H9 (cell line): Measurements from ENCODE around the gene TSNAX. TPM values are rescaled to one million over a fixed set of nuclear protein-coding genes. Genes with fewer than 3 reads are reported as not detected.

ENCODE experiments used
- DNase-seq: peaks from one replicate; pipeline ENCODE4 v3.0.0-alpha.2; 2017
- H2AFZ ChIP-seq: one replicate; pipeline ENCODE4 v1.6.1; 2013; ENCODE audit warnings: mild to moderate bottlenecking, low read length, control low read depth, moderate library complexity
- H2AK5ac ChIP-seq: 2 replicates; pipeline ENCODE4 v1.6.1; 2013; ENCODE audit warnings: low read length, control low read depth, mixed read lengths; ENCODE audit not compliant: insufficient read length
- H2BK120ac ChIP-seq: one replicate; pipeline ENCODE4 v1.6.1; 2013; ENCODE audit warnings: low read depth, mild to moderate bottlenecking, low read length, control low read depth, inconsistent platforms; ENCODE audit not compliant: poor library complexity, severe bottlenecking
- H2BK12ac ChIP-seq: 2 replicates; pipeline ENCODE4 v1.6.1; 2013; ENCODE audit warnings: low read length, control low read depth, mixed read lengths, low read depth; ENCODE audit not compliant: insufficient read length
- H2BK15ac ChIP-seq: 2 replicates; pipeline ENCODE4 v1.6.1; 2013; ENCODE audit warnings: low read depth, low read length, control low read depth
- H2BK20ac ChIP-seq: one replicate; pipeline ENCODE4 v1.6.1; 2013; ENCODE audit warnings: low read depth, mild to moderate bottlenecking, low read length, control low read depth, inconsistent platforms; ENCODE audit not compliant: poor library complexity, severe bottlenecking
- H2BK5ac ChIP-seq: 2 replicates; pipeline ENCODE4 v1.6.1; 2013; ENCODE audit warnings: low read length, control low read depth, mixed read lengths; ENCODE audit not compliant: insufficient read length
- H3K14ac ChIP-seq: 2 replicates; pipeline ENCODE4 v1.6.1; 2013; ENCODE audit warnings: low read length, control low read depth; ENCODE audit not compliant: insufficient read depth
- H3K18ac ChIP-seq: 2 replicates; pipeline ENCODE4 v1.6.1; 2013; ENCODE audit warnings: low read depth, mild to moderate bottlenecking, mixed read lengths, low read length, control low read depth; ENCODE audit not compliant: insufficient read length
- H3K23ac ChIP-seq: 2 replicates; pipeline ENCODE4 v1.6.1; 2013; ENCODE audit warnings: low read length, control low read depth, mixed read lengths, low read depth; ENCODE audit not compliant: insufficient read length
- H3K23me2 ChIP-seq: 2 replicates; pipeline ENCODE4 v1.6.1; 2013; ENCODE audit warnings: low read depth, mild to moderate bottlenecking, mixed read lengths, low read length, control low read depth; ENCODE audit not compliant: insufficient read length, poor library complexity, severe bottlenecking
- H3K27ac ChIP-seq: 2 replicates; pipeline ENCODE4 v1.5.1; 2013; ENCODE audit warnings: low read length, control low read depth, mixed read lengths, low read depth; ENCODE audit not compliant: insufficient read length
- H3K27me3 ChIP-seq: 2 replicates; pipeline ENCODE4 v1.6.1; 2013; ENCODE audit warnings: low read length, control low read depth, inconsistent platforms; ENCODE audit not compliant: insufficient read depth
- H3K4ac ChIP-seq: 2 replicates; pipeline ENCODE4 v1.6.1; 2013; ENCODE audit warnings: low read depth, mild to moderate bottlenecking, control low read depth, inconsistent platforms, low read length, moderate library complexity
- H3K4me1 ChIP-seq: 2 replicates; pipeline ENCODE4 v1.6.1; 2013; ENCODE audit warnings: low read length, control low read depth, inconsistent platforms; ENCODE audit not compliant: insufficient read depth
- H3K4me2 ChIP-seq: 2 replicates; pipeline ENCODE4 v1.6.1; 2013; ENCODE audit warnings: low read length, control low read depth, mixed read lengths; ENCODE audit not compliant: insufficient read length, insufficient read depth
- H3K56ac ChIP-seq: 2 replicates; pipeline ENCODE4 v1.6.1; 2013; ENCODE audit warnings: low read depth, mild to moderate bottlenecking, mixed read lengths, low read length, control low read depth; ENCODE audit not compliant: insufficient read length
- H3K79me1 ChIP-seq: 2 replicates; pipeline ENCODE4 v1.6.1; 2013; ENCODE audit warnings: low read depth, mild to moderate bottlenecking, moderate library complexity, low read length, control low read depth, inconsistent platforms; ENCODE audit not compliant: insufficient read depth, poor library complexity, severe bottlenecking
- H3K79me2 ChIP-seq: 2 replicates; pipeline ENCODE4 v1.6.1; 2013; ENCODE audit warnings: low read length, control low read depth, inconsistent platforms; ENCODE audit not compliant: insufficient read depth
- H3K9ac ChIP-seq: 2 replicates; pipeline ENCODE4 v1.6.1; 2013; ENCODE audit warnings: low read length, control low read depth, mixed read lengths; ENCODE audit not compliant: insufficient read length; ENCODE audit errors: extremely low read depth
- H3K9me3 ChIP-seq: one replicate; pipeline ENCODE4 v1.6.1; 2013; ENCODE audit warnings: low read depth, low read length, inconsistent platforms; ENCODE audit not compliant: control insufficient read depth
- H3T11ph ChIP-seq: one replicate; pipeline ENCODE4 v1.6.1; 2013; ENCODE audit warnings: mild to moderate bottlenecking, low read length, control low read depth, inconsistent platforms
- H4K20me1 ChIP-seq: one replicate; pipeline ENCODE4 v1.6.1; 2013; ENCODE audit not compliant: control insufficient read depth, insufficient read length, insufficient read depth
- H4K5ac ChIP-seq: 2 replicates; pipeline ENCODE4 v1.6.1; 2013; ENCODE audit warnings: low read depth, mild to moderate bottlenecking, mixed read lengths, low read length, control low read depth; ENCODE audit not compliant: insufficient read length
- H4K8ac ChIP-seq: replicated peaks from 2 replicates; pipeline ENCODE4 v1.6.1; 2013; ENCODE audit warnings: low read length, control low read depth, mixed read lengths, low read depth; ENCODE audit not compliant: insufficient read length
- H4K91ac ChIP-seq: 2 replicates; pipeline ENCODE4 v1.6.1; 2013; ENCODE audit warnings: low read depth, mild to moderate bottlenecking, moderate library complexity, mixed read lengths, low read length, control low read depth; ENCODE audit not compliant: insufficient read length
- H3K27ac Mint-ChIP-seq, 3 experiments: 2 replicates in 2 of 3; 3 replicates in 1 of 3; pipeline ENCODE4 v1.8.0; 2020 to 2021; ENCODE audit warnings: mixed read lengths in 3 of 3, mild to moderate bottlenecking in 1 of 3, moderate library complexity in 1 of 3
- H3K27me3 Mint-ChIP-seq: 2 replicates; pipeline ENCODE4 v1.8.0; 2021; ENCODE audit warnings: low read depth, mild to moderate bottlenecking, moderate library complexity, mixed read lengths
- H3K36me3 Mint-ChIP-seq, 3 experiments: 2 replicates in 2 of 3; 3 replicates in 1 of 3; pipeline ENCODE4 v1.8.0; 2020 to 2021; ENCODE audit warnings: low read depth in 3 of 3, mixed read lengths in 3 of 3; ENCODE audit not compliant: insufficient read depth in 1 of 3
- H3K4me1 Mint-ChIP-seq, 2 experiments: 2 replicates each; pipeline ENCODE4 v1.8.0; 2020; ENCODE audit warnings: mixed read lengths in 2 of 2
- H3K4me3 Mint-ChIP-seq, 2 experiments: 2 replicates in 1 of 2; 3 replicates in 1 of 2; pipeline ENCODE4 v1.8.0; 2020 to 2021; ENCODE audit warnings: mild to moderate bottlenecking in 2 of 2, mixed read lengths in 2 of 2, moderate library complexity in 1 of 2
- H3K9me3 Mint-ChIP-seq, 2 experiments: 2 replicates in 1 of 2; 3 replicates in 1 of 2; pipeline ENCODE4 v1.8.0; 2020; ENCODE audit warnings: mild to moderate bottlenecking in 2 of 2, mixed read lengths in 2 of 2, moderate library complexity in 1 of 2
- CTCF ChIP-seq: fragments of 200-600 bp; sonication (generic); conservative IDR thresholded peaks from 3 replicates; pipeline ENCODE4 v1.8.0; 2021; ENCODE audit warnings: antibody characterized with exemption, mild to moderate bottlenecking
- whole genome bisulfite sequencing: extraction: QIAGEN DNeasy Blood & Tissue Kit; methylation state at CpG from one replicate; pipeline ENCODE4 v1.1.7; 2013; ENCODE audit warnings: missing lambda C conversion rate, low lambda C conversion rate, mixed read lengths; ENCODE audit not compliant: insufficient read length; ENCODE audit errors: extremely low coverage; 5-methylcytosine and 5-hydroxymethylcytosine counted together
- total RNA-seq: library from RNA; stranded (reverse); gene quantifications from 2 replicates; pipeline ENCODE4 v1.2.1, GENCODE V29; 2021

TSNAX gene
- total RNA-seq, 1 experiment from 2014 or later = 39.9 TPM

GRCh38 chr1:231601824-231602672 lies 73.6 kb downstream of the TSNAX start:
- H3K79me2 ChIP-seq = no peaks in the 10 kb centered on the region
- H3K4ac ChIP-seq = no peak overlapping the region
- no peak overlapping the region for H4K91ac ChIP-seq
- no peak overlapping the region for H3K4me2 ChIP-seq
- no peak overlapping the region for H3K14ac ChIP-seq
- no peaks in the 10 kb centered on the region for H3K23me2 ChIP-seq
- no CpG with 5 or more reads among the region's 5 CpGs for WGBS
- no peak overlapping the region for H2AK5ac ChIP-seq
- no peaks in the 10 kb centered on the region for H3K79me1 ChIP-seq
- Mint-ChIP-seq H3K4me1 (peaks cover 10 to 12% of the 10 kb centered on the region in 2 experiments), H3K4me3 (no peak overlapping the region), H3K27ac (no peak overlapping the region), H3K27me3 (peaks cover 17% of the 10 kb centered on the region), H3K9me3 (no peaks in the 10 kb centered on the region), H3K36me3 (no peaks in the 10 kb centered on the region; a peak in 1 of 7 replicates)
- no peak overlapping the region for H2BK5ac ChIP-seq
- no peak overlapping the region for H3K18ac ChIP-seq
- no peak for DNase-seq
- no peak overlapping the region for H2BK20ac ChIP-seq
- H3K9me3 ChIP-seq = no peaks in the 10 kb centered on the region
- H3K56ac ChIP-seq = no peak overlapping the region
- no peak overlapping the region for H4K8ac ChIP-seq
- TF ChIP-seq CTCF = no peak
- no peak overlapping the region for H3K23ac ChIP-seq
- no peak overlapping the region for H3T11ph ChIP-seq
- H2BK12ac ChIP-seq = no peak overlapping the region
- no peak overlapping the region for H4K5ac ChIP-seq
- H2BK120ac ChIP-seq = no peak overlapping the region
- no peak overlapping the region for H3K27ac ChIP-seq
- no peak overlapping the region for H2BK15ac ChIP-seq
- H4K20me1 ChIP-seq = no peaks in the 10 kb centered on the region
- H2AFZ ChIP-seq = no peak overlapping the region
- peaks cover 2% of the 10 kb centered on the region; the same call in 1 of the 2 replicates for H3K4me1 ChIP-seq
- H3K27me3 ChIP-seq = no peaks in the 10 kb centered on the region
- H3K9ac ChIP-seq = no peak overlapping the region
